Measurements from ENCODE around the gene ANO7. TPM values are rescaled to one million over a fixed set of nuclear protein-coding genes. Genes with fewer than 3 reads are reported as not detected.

The ANO7 gene
- total RNA-seq, 1 experiment from 2014 or later = 5.2 TPM

- no peak overlapping the region for H4K5ac ChIP-seq (ENCODE audit: insufficient read length, low read depth, low read length)
- H4K8ac ChIP-seq (replicated peaks; ENCODE audit: insufficient read length, low read depth, low read length) = no peak overlapping the region
- no peak overlapping the region for H3K4ac ChIP-seq (ENCODE audit: low read depth, low read length)
- H2BK5ac ChIP-seq (ENCODE audit: insufficient read length, low read length) = no peak overlapping the region
- H3K36me3 Mint-ChIP-seq (ENCODE audit: insufficient read depth in 1 of 3, low read depth in 3 of 3) = peaks cover 33 to 89% (median 80%) of the 10 kb centered on the region in 3 experiments
- H3K14ac ChIP-seq (ENCODE audit: insufficient read depth, low read length) = no peak overlapping the region
- no CpG with 5 or more reads among the region's 3 CpGs for WGBS (ENCODE audit: extremely low coverage, insufficient read length, low lambda C conversion rate)
- no peak overlapping the region for H3K4me3 Mint-ChIP-seq
- H2AFZ ChIP-seq (ENCODE audit: low read length) = no peak overlapping the region
- no peak overlapping the region for H3K18ac ChIP-seq (ENCODE audit: insufficient read length, low read depth, low read length)
- H3K27ac Mint-ChIP-seq = no peak overlapping the region
- H2BK15ac ChIP-seq (ENCODE audit: low read depth, low read length) = no peak overlapping the region
- H3K9ac ChIP-seq (ENCODE audit: extremely low read depth, insufficient read length, low read length) = no peak overlapping the region
- no peak overlapping the region for H2BK12ac ChIP-seq (ENCODE audit: insufficient read length, low read depth, low read length)
- no peak overlapping the region for H2BK20ac ChIP-seq (ENCODE audit: low read depth, low read length, poor library complexity, severe bottlenecking)
- peak; percentile 3 for DNase-seq
- no peaks in the 10 kb centered on the region for H3K9me3 Mint-ChIP-seq
- H4K91ac ChIP-seq (ENCODE audit: insufficient read length, low read depth, low read length) = no peak overlapping the region
- TF ChIP-seq, protein P1, sequence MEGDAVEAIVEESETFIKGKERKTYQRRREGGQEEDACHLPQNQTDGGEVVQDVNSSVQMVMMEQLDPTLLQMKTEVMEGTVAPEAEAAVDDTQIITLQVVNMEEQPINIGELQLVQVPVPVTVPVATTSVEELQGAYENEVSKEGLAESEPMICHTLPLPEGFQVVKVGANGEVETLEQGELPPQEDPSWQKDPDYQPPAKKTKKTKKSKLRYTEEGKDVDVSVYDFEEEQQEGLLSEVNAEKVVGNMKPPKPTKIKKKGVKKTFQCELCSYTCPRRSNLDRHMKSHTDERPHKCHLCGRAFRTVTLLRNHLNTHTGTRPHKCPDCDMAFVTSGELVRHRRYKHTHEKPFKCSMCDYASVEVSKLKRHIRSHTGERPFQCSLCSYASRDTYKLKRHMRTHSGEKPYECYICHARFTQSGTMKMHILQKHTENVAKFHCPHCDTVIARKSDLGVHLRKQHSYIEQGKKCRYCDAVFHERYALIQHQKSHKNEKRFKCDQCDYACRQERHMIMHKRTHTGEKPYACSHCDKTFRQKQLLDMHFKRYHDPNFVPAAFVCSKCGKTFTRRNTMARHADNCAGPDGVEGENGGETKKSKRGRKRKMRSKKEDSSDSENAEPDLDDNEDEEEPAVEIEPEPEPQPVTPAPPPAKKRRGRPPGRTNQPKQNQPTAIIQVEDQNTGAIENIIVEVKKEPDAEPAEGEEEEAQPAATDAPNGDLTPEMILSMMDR (conservative IDR thresholded peaks at IDR 0.05) = no peak
- H3K9me3 ChIP-seq (ENCODE audit: control insufficient read depth, low read depth, low read length) = no peaks in the 10 kb centered on the region
- H4K20me1 ChIP-seq (ENCODE audit: control insufficient read depth, insufficient read depth, insufficient read length) = no peaks in the 10 kb centered on the region
- no peak overlapping the region for H3T11ph ChIP-seq (ENCODE audit: low read length)
- peaks cover 4 to 5% of the 10 kb centered on the region in 2 experiments for H3K4me1 Mint-ChIP-seq
- H3K79me2 ChIP-seq (ENCODE audit: insufficient read depth, low read length) = no peaks in the 10 kb centered on the region
- no peaks in the 10 kb centered on the region for H3K27me3 ChIP-seq (ENCODE audit: insufficient read depth, low read length)
- no peak overlapping the region for H2AK5ac ChIP-seq (ENCODE audit: insufficient read length, low read length)
- H3K4me2 ChIP-seq (ENCODE audit: insufficient read depth, insufficient read length, low read length) = no peak overlapping the region
- H2BK120ac ChIP-seq (ENCODE audit: low read depth, low read length, poor library complexity, severe bottlenecking) = no peak overlapping the region
- H3K4me1 ChIP-seq (ENCODE audit: insufficient read depth, low read length) = no peaks in the 10 kb centered on the region
- H3K79me1 ChIP-seq (ENCODE audit: insufficient read depth, low read depth, low read length, poor library complexity, severe bottlenecking) = no peaks in the 10 kb centered on the region
- no peaks in the 10 kb centered on the region for H3K27me3 Mint-ChIP-seq (ENCODE audit: low read depth)
- H3K23me2 ChIP-seq (ENCODE audit: insufficient read length, low read depth, low read length, poor library complexity, severe bottlenecking) = no peaks in the 10 kb centered on the region
- H3K27ac ChIP-seq (ENCODE audit: insufficient read length, low read depth, low read length) = no peak overlapping the region
- H3K23ac ChIP-seq (ENCODE audit: insufficient read length, low read depth, low read length) = no peak overlapping the region
- no peak overlapping the region for H3K56ac ChIP-seq (ENCODE audit: insufficient read length, low read depth, low read length)
Observed at GRCh38 chr2:241260911-241261310, 72.4 kb downstream of the ANO7 start.
